ENCODE data around the gene TAPT1.

DNA sequence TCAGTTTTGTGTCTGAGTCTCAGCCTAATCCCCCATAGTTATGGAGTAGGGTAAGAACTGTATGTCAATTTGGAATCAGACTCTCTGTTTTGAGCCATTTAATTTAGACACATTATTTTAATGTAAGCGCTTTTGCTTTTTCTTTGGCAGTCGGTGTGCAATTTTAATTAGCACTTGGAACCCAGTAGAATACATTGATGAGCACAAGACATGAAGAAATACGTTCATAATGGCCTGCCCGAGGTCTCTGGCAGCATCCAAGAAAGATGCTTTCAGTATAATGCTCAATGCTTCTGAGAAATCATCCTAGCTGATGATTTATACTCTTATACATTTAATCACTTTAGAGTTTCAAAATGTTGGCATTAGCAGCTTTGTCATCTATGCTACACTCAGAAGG lies 8.9 kb upstream of the TAPT1 start:
- TF ChIP-seq POLR2A (IDR thresholded peaks at IDR 0.05) (no peak), EP300 (IDR thresholded peaks at IDR 0.05) (no peak)
- TF ChIP-seq, protein P1, sequence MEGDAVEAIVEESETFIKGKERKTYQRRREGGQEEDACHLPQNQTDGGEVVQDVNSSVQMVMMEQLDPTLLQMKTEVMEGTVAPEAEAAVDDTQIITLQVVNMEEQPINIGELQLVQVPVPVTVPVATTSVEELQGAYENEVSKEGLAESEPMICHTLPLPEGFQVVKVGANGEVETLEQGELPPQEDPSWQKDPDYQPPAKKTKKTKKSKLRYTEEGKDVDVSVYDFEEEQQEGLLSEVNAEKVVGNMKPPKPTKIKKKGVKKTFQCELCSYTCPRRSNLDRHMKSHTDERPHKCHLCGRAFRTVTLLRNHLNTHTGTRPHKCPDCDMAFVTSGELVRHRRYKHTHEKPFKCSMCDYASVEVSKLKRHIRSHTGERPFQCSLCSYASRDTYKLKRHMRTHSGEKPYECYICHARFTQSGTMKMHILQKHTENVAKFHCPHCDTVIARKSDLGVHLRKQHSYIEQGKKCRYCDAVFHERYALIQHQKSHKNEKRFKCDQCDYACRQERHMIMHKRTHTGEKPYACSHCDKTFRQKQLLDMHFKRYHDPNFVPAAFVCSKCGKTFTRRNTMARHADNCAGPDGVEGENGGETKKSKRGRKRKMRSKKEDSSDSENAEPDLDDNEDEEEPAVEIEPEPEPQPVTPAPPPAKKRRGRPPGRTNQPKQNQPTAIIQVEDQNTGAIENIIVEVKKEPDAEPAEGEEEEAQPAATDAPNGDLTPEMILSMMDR (IDR thresholded peaks at IDR 0.05), result no peak

Data from sigmoid colon (tissue), 4 donors.